NT2/D1 (cell line): ENCODE results near the gene SLC16A10.

Source experiments
- SUZ12 ChIP-seq: IDR thresholded peaks from 2 replicates; pipeline ENCODE4 v1.6.1; 2011; ENCODE audit not compliant: insufficient read length, insufficient read depth; ENCODE audit errors: extremely low read depth
- YY1 ChIP-seq: IDR thresholded peaks from 2 replicates; pipeline ENCODE4 v1.6.1; 2011; ENCODE audit not compliant: insufficient read length, insufficient read depth
- ZNF274 ChIP-seq: IDR thresholded peaks from 2 replicates; pipeline ENCODE4 v1.6.1; 2011; ENCODE audit warnings: mild to moderate bottlenecking, low read depth, low read length

DNA sequence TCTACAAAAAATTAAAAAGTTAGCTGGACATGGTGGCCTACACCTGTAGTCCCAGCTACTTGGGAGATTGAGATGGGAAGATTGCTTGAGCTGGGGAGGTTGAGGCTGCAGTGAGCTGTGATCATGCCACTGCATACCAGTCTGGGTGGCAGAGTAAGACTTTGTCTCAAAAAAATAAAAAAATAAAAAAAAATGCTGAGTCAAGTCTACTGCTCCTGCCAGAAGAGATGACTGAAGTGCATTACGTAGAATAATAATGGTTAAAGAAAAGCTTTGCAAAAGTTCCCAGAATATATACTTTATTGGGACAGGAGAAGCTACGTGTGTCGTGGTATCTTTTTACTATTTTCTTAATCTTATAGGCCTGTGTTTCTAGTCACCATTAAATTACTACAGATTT, 125.3 kb downstream of the SLC16A10 start:
- no peak for TF ChIP-seq SUZ12
- no peak for TF ChIP-seq YY1
- TF ChIP-seq ZNF274, result no peak
